ENCODE measurements around the gene KAT6B.

The KAT6B gene

DNA sequence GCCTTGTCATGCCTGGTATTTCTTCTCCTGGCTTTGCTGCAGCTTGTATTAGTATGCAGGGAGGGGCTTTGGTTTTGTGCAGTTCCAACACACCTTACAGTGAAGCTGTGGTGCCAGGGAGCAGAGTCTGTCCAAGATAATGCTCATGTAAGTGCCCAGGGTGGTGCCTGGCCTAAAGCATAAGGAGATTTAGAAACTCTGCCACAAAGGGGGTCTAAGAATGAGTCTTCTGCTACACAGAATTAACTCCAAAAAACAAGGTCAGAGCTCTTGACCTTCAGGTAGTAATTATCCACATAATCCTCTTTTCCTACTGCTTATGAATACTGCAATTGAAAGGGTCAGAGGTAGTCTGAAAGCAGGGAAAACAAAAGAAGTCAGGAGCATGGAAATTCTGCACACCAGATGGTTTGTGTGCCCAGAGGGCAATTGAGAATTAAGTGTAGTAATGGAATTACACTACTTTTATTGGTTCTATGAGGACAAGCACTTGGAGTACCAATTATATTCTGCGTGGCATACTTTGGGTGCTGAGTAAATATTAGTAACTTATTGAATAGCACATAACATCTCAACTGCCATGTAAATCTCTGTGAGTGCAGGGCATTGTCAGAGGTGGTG is 121.5 kb downstream of the KAT6B start:
- in situ Hi-C loops (cut with MboI; ENCODE audit: low sequenced_read_pairs), result no loop called here

- in situ Hi-C loops (cut with MboI; ENCODE audit: low sequenced_read_pairs), result no loop called here
These were observed 122.8 kb downstream of the KAT6B start for GRCh38 chr10:74949034-74949832.

- in situ Hi-C loops (cut with MboI; ENCODE audit: low sequenced_read_pairs), result no loop called here
These were observed 123.7 kb downstream of the KAT6B start for GRCh38 chr10:74949843-74950765.

DNA sequence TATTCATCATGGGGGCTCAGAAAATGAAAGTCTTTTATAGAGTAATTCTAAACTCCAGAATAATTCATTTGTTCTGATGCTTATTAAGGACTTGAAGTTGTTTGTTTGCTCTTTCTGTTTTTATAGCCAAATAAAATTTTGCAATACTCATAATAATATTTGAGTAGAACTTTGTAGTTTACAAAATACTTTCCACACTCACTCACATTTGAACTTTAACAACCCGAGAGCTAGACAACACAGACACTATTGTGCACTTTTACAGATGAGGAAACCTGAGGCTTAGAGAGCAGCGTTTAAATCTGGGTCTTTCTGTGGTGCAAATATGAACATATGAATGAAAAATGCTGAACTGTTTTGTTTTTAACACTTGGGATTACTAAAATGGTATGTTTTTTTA is 126.8 kb downstream of the KAT6B start:
- in situ Hi-C loops (cut with MboI; ENCODE audit: low sequenced_read_pairs), result no loop called here

- in situ Hi-C loops (cut with MboI; ENCODE audit: low sequenced_read_pairs), result no loop called here
These were observed 129.4 kb downstream of the KAT6B start for GRCh38 chr10:74955796-74956195.

DNA sequence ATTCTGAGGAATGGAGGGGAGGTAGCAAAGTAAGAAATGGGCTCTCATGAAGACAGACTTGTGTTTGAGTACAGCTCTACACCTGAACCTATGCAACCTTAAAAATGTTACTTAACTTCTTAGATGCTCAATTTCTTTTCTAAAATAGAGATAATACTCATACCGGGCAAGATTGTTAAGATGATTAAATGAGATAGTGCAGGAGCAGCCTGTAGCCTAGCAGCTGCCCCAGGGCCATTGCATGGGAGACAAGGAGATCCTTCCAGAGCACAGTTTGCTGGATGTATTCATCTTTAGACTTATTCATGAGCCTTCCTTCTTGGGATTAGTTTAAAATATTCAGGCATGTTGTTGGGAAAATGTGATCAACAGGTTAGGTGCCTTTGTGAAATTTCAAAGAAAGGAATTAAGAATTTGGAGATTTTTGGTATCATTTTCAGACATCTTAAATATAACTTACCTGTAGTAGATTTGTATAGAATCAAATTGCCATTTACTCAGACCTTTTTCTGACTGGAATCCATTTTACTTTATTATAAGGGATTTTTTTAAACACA is 130.2 kb downstream of the KAT6B start:
- in situ Hi-C loops (cut with MboI; ENCODE audit: low sequenced_read_pairs), result no loop called here

DNA sequence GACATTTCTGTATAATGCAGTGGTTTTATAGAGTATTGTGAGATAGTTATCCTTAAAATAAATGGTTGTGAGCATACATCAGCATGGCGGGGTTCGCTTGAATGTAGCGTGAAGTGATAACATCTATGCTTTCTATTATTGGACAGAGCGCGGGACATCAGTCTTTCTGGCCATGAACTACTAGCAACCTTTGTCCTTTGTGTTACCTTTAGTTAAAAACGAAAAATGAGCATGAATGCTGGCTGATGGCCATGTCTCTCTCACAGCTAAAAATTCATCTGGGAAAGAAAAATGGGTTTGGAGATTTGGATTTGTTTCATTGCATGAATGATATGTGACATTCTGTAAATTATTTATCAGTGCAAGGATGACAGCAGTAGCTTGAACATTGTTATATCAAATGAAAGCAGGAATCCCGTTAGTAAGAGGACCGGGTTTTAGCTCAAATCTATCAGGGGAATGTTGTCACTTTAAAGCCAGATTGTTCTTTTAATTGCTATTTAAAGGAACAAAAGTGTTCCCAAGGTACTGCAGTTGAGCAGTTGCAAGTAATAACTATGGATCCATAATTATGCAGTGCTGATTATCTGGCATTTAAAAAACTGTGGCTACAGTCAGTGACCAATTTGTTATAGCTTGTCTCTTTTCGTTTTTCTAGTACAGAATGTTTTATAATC is 131.0 kb downstream of the KAT6B start:
- in situ Hi-C loops (cut with MboI; ENCODE audit: low sequenced_read_pairs), result no loop called here

GRCh38 chr10:74958316-74958715 is 131.9 kb downstream of the KAT6B start:
- in situ Hi-C loops (cut with MboI; ENCODE audit: low sequenced_read_pairs), result no loop called here

- in situ Hi-C loops (cut with MboI; ENCODE audit: low sequenced_read_pairs), result no loop called here
These were observed 134.3 kb downstream of the KAT6B start for GRCh38 chr10:74960670-74961069.

GRCh38 chr10:74962517-74962916 is 136.1 kb downstream of the KAT6B start:
- in situ Hi-C loops (cut with MboI; ENCODE audit: low sequenced_read_pairs), result no loop called here

GRCh38 chr10:74963549-74963948 is 137.1 kb downstream of the KAT6B start:
- in situ Hi-C loops (cut with MboI; ENCODE audit: low sequenced_read_pairs), result no loop called here

- in situ Hi-C loops (cut with MboI; ENCODE audit: low sequenced_read_pairs), result no loop called here
These were observed 141.7 kb downstream of the KAT6B start for GRCh38 chr10:74967911-74968666.

- in situ Hi-C loops (cut with MboI; ENCODE audit: low sequenced_read_pairs), result no loop called here
These were observed 142.3 kb downstream of the KAT6B start for GRCh38 chr10:74968667-74969061.

GRCh38 chr10:74969093-74969492 is 142.7 kb downstream of the KAT6B start:
- in situ Hi-C loops (cut with MboI; ENCODE audit: low sequenced_read_pairs), result no loop called here

- in situ Hi-C loops (cut with MboI; ENCODE audit: low sequenced_read_pairs), result no loop called here
These were observed 143.1 kb downstream of the KAT6B start for GRCh38 chr10:74969530-74969929.

DNA sequence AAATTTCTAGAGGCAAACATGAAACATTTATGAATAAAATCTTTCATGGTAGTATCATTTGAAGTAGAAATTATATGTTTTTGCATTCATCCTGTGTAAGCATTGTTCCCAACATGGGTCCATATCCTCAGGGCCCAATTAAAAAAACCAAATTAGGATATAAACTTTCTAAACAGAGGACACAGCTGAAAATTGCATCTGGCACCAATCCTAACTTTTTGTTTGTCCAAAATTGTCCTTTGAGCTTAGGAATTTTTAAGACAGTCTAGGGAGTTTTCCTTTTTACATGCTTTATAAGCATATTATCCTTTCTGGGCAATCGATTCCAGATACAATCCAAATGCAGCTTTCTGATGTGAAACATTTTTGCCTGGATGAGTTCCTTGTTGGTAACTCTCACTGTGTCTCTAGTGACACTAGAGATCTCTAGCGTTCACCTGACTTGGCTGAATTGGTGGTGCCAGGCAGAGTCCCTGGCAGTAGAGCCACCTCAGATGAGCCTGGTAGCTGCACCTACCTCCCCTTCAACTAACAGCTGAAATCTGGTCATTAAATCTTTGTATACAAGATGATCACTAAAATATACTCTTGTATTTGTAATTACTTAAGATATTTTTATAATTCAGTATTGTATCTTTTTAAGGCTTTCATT is 147.5 kb downstream of the KAT6B start:
- in situ Hi-C loops (cut with MboI; ENCODE audit: low sequenced_read_pairs), result no loop called here

- in situ Hi-C loops (cut with MboI; ENCODE audit: low sequenced_read_pairs), result no loop called here
These were observed 149.4 kb downstream of the KAT6B start for GRCh38 chr10:74975758-74976157.

GRCh38 chr10:74976565-74976964 is 150.2 kb downstream of the KAT6B start:
- in situ Hi-C loops (cut with MboI; ENCODE audit: low sequenced_read_pairs), result no loop called here

GRCh38 chr10:74977072-74977471 is 150.7 kb downstream of the KAT6B start:
- in situ Hi-C loops (cut with MboI; ENCODE audit: low sequenced_read_pairs), result no loop called here
